Measurements from ENCODE around the gene TIAM1.

TIAM1 gene

DNA sequence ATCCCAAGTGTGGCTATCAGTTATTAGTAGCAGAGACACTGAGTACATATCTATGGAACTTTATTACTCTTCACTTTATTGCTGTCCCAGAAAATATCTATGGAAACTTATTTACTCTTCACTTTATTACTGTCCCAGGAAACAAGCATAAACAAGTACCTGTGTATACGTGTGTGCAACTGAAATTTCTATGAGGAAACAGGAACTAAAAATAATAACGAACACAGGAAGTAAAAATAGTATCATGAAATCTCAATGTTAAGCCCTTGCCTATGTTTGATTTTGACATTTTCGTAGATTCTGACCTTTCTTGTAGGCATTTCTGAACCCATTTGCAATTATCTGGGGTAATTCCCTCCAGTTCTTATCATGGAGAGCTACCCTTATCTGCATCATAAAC is 240.9 kb downstream of the TIAM1 start:
- H3K9ac ChIP-seq: no peak overlapping the region
- TF ChIP-seq, protein P1, sequence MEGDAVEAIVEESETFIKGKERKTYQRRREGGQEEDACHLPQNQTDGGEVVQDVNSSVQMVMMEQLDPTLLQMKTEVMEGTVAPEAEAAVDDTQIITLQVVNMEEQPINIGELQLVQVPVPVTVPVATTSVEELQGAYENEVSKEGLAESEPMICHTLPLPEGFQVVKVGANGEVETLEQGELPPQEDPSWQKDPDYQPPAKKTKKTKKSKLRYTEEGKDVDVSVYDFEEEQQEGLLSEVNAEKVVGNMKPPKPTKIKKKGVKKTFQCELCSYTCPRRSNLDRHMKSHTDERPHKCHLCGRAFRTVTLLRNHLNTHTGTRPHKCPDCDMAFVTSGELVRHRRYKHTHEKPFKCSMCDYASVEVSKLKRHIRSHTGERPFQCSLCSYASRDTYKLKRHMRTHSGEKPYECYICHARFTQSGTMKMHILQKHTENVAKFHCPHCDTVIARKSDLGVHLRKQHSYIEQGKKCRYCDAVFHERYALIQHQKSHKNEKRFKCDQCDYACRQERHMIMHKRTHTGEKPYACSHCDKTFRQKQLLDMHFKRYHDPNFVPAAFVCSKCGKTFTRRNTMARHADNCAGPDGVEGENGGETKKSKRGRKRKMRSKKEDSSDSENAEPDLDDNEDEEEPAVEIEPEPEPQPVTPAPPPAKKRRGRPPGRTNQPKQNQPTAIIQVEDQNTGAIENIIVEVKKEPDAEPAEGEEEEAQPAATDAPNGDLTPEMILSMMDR (IDR thresholded peaks at IDR 0.05): no peak
- no peak overlapping the region for H3K4me2 ChIP-seq (ENCODE audit: low read length)
- H3K27ac ChIP-seq: no peak overlapping the region
- no peak overlapping the region for H3K4me3 ChIP-seq (ENCODE audit: low read depth, low read length)
- no peaks in the 10 kb centered on the region for H3K79me2 ChIP-seq
- H3K4me1 ChIP-seq: no peaks in the 10 kb centered on the region
- H3K36me3 ChIP-seq (ENCODE audit: control insufficient read depth, insufficient read depth, low read length): no peaks in the 10 kb centered on the region
- H3K9me3 ChIP-seq (ENCODE audit: control insufficient read depth, low read length): no peaks in the 10 kb centered on the region
- H3K27me3 ChIP-seq (ENCODE audit: control insufficient read depth, insufficient read depth, low read length): no peaks in the 10 kb centered on the region
- H2AFZ ChIP-seq: no peak overlapping the region

DNA sequence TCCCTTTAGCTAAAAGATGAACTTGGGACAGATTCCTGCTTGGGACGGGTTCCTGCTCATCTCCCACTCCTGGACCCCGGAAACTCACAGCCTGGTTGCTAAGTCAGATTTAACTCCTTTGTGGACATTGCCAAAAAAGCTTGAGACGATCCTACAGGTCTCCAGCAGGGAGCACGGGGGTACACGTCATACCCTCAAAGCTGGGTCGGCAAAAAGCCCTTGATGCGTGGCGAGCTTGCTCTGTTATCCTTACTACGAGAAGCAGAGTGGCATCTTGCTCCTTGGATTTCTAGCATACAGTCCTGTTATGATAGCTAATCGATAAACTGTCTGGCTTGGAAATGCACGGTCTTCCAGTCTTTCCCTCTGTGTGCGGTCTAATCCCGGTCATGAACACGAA is 244.9 kb downstream of the TIAM1 start:
- Histone ChIP-seq H2AFZ (no peak overlapping the region), H3K27me3 (ENCODE audit: control insufficient read depth, insufficient read depth, low read length) (no peaks in the 10 kb centered on the region), H3K9ac (no peak overlapping the region), H3K4me2 (ENCODE audit: low read length) (no peak overlapping the region), H3K4me1 (no peaks in the 10 kb centered on the region), H3K9me3 (ENCODE audit: control insufficient read depth, low read length) (no peaks in the 10 kb centered on the region), H3K79me2 (no peaks in the 10 kb centered on the region), H3K27ac (no peak overlapping the region), H3K4me3 (ENCODE audit: low read depth, low read length) (no peak overlapping the region), H3K36me3 (ENCODE audit: control insufficient read depth, insufficient read depth, low read length) (no peaks in the 10 kb centered on the region)
- TF ChIP-seq, protein P1 (IDR thresholded peaks at IDR 0.05): no peak

DNA sequence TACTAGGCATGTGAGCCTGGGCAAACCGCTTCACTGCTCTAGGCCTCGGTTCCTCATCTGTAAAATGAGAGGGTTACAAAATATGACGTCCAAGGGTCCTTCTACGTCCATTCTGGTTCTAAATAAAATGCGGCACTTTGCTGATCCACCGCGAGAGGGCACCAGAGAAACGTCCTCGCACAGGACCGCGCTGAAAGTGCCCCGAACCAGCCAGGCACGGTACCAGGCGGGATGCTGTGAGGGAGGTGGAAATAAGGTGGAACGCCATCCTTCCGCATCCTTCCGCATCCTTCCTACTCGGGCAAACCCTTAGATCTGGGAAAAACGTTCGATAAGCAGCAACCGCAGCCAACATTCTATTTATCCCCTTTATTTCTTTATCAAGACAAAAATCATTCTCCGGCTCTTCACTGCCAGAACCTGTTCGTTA is 245.5 kb downstream of the TIAM1 start:
- Histone ChIP-seq H3K36me3 (ENCODE audit: control insufficient read depth, insufficient read depth, low read length) (no peaks in the 10 kb centered on the region), H3K27ac (no peak overlapping the region), H3K9me3 (ENCODE audit: control insufficient read depth, low read length) (no peaks in the 10 kb centered on the region), H3K9ac (no peak overlapping the region), H3K4me3 (ENCODE audit: low read depth, low read length) (no peak overlapping the region), H2AFZ (no peak overlapping the region), H3K27me3 (ENCODE audit: control insufficient read depth, insufficient read depth, low read length) (no peaks in the 10 kb centered on the region), H3K4me1 (no peaks in the 10 kb centered on the region), H3K79me2 (no peaks in the 10 kb centered on the region), H3K4me2 (ENCODE audit: low read length) (peak overlapping the region; percentile 31)
- TF ChIP-seq, protein P1 (IDR thresholded peaks at IDR 0.05): peak; percentile 56

DNA sequence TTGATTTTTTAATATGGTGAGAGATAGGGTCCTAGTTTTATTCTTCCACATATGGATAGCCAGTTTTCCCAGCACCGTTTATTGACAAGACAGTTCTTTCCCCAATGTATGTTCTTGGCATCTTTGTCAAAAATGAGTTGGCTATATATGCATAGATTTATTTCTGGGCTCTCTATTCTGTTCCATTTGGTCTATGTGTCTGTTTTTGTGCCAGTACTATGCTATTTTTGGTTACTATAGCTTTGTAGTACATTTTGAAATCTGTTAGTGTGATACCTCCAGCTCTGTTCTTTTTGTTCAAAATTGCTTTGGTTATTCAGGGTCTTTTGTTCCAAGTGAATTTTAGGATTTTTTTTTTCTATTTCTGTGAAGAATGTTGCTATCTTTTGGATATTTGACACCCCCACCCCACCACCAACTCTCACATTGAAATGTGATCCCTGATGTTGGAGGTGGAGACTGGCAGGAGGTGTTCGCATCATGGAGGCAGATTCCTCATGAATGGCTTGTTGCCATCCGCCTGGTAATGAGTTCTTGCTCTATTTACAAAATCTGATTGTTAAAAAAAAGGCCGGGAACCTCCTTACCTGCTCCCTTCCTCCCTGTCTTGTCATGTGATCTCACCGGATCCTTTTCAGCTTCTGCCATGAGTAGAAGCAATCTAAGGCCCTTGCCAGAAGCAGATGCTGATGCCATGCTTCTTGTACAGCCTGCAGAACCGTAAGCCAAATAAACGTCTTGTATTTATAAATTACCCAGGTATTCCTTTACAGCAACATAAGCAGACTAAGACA is 251.0 kb downstream of the TIAM1 start:
- H3K9ac ChIP-seq: no peak overlapping the region
- no peaks in the 10 kb centered on the region for H3K9me3 ChIP-seq (ENCODE audit: control insufficient read depth, low read length)
- no peak overlapping the region for H3K4me3 ChIP-seq (ENCODE audit: low read depth, low read length)
- TF ChIP-seq, protein P1 (IDR thresholded peaks at IDR 0.05): no peak
- no peaks in the 10 kb centered on the region for H3K79me2 ChIP-seq
- no peaks in the 10 kb centered on the region for H3K27me3 ChIP-seq (ENCODE audit: control insufficient read depth, insufficient read depth, low read length)
- H3K36me3 ChIP-seq (ENCODE audit: control insufficient read depth, insufficient read depth, low read length): no peaks in the 10 kb centered on the region
- H3K27ac ChIP-seq: no peak overlapping the region
- no peak overlapping the region for H2AFZ ChIP-seq
- H3K4me1 ChIP-seq: no peaks in the 10 kb centered on the region
- H3K4me2 ChIP-seq (ENCODE audit: low read length): no peak overlapping the region

DNA sequence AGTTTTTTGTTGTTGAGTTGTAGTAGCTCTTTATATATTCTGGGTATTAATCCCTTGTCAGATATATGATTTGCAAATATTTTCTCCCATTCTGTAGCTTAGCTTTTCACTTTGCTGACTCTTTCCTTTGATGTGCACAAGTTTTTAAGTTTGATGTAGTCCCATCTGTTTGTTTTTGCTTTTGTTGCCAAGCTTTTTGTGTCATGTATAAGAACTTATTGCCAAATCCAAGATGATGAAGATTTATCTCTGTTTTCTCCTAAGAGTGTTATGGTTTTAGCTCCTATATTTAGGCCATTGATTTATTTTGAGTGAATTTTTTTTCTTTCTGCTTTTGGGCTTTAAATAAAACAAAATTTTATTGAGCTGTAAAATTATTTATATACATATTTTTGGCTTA is 253.7 kb downstream of the TIAM1 start:
- no peak overlapping the region for H3K4me3 ChIP-seq (ENCODE audit: low read depth, low read length)
- TF ChIP-seq, protein P1 (IDR thresholded peaks at IDR 0.05): no peak

More for the DNA sequence above, 253.7 kb downstream of the TIAM1 start:
- Histone ChIP-seq H2AFZ (no peak overlapping the region), H3K79me2 (no peaks in the 10 kb centered on the region), H3K9me3 (ENCODE audit: control insufficient read depth, low read length) (no peaks in the 10 kb centered on the region), H3K36me3 (ENCODE audit: control insufficient read depth, insufficient read depth, low read length) (no peaks in the 10 kb centered on the region), H3K9ac (no peak overlapping the region), H3K4me2 (ENCODE audit: low read length) (no peak overlapping the region), H3K4me1 (no peaks in the 10 kb centered on the region), H3K27ac (no peak overlapping the region), H3K27me3 (ENCODE audit: control insufficient read depth, insufficient read depth, low read length) (no peaks in the 10 kb centered on the region)
